ENCODE results near the gene YY2.

DNA sequence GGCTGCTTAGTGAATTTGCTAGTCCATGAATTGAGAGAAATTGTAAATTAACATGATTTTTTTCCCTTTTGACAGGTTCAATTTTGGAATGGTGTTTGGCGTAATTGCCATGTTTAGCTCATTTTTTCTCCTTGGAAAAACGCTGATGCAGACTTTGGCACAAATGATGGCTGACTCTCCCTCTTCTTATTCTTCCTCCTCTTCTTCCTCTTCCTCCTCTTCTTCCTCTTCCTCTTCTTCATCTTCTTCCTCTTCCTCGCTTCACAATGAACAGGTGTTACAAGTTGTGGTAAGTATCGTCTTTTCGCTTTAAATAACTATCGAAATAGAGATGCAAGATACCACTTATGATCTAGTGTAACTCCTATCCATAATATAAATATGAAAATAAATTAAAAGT is 10.7 kb upstream of the YY2 start:
- TF ChIP-seq POLR2A (IDR thresholded peaks at IDR 0.05), result no peak
- no peak for TF ChIP-seq CTCF (IDR thresholded peaks at IDR 0.05)
